Measurements from ENCODE around the gene CEP120. TPM values are rescaled to one million over a fixed set of nuclear protein-coding genes. Genes with fewer than 3 reads are reported as not detected.

The CEP120 gene
- total and polyA plus RNA-seq, 2 of the 4 experiments (the other 2 are of a cell fraction): 6.7 to 46.1 TPM

GRCh38 chr5:123398058-123398733 lies 25.0 kb downstream of the CEP120 start:
- Histone ChIP-seq H2BK20ac (ENCODE audit: low read depth, low read length) (no peak overlapping the region), H4K20me1 (ENCODE audit: insufficient read depth, low read length) (no peaks in the 10 kb centered on the region), H3K9me3 (ENCODE audit: control insufficient read depth, insufficient read depth, low read length) (no peaks in the 10 kb centered on the region), H3K4me3 (ENCODE audit: insufficient read depth, low read depth, low read length) (no peak overlapping the region), H3K79me1 (ENCODE audit: low read depth in 1 of 2, low read length in 2 of 2) (no peaks in the 10 kb centered on the region), H3K27ac (ENCODE audit: insufficient read depth, low read length) (no peak overlapping the region), H2BK120ac (ENCODE audit: low read depth, low read length) (no peak overlapping the region), H2BK5ac (ENCODE audit: low read depth, low read length, poor library complexity, severe bottlenecking) (no peak overlapping the region), H2AFZ (replicated peaks; ENCODE audit: low read length, poor library complexity) (no peak overlapping the region), H3K4ac (ENCODE audit: low read depth, low read length) (no peak overlapping the region), H4K5ac (ENCODE audit: low read depth, low read length) (no peak overlapping the region), H4K8ac (ENCODE audit: low read depth in 2 of 2, low read length in 2 of 2) (no peak overlapping the region), H4K91ac (ENCODE audit: insufficient read depth, low read depth, low read length) (no peak overlapping the region), H2BK15ac (ENCODE audit: low read depth, low read length) (no peak overlapping the region), H2AK9ac (replicated peaks; ENCODE audit: low read depth, low read length, poor library complexity) (no peak overlapping the region), H3K27me3 (ENCODE audit: control insufficient read depth, insufficient read depth, low read length) (no peaks in the 10 kb centered on the region), H3K9me1 (ENCODE audit: insufficient read depth, low read length) (no peaks in the 10 kb centered on the region), H3K4me2 (ENCODE audit: low read depth, low read length) (no peak overlapping the region), H3K23ac (ENCODE audit: low read depth, low read length) (no peak overlapping the region), H3K9ac (ENCODE audit: low read depth, low read length) (no peak overlapping the region), H3K18ac (ENCODE audit: low read depth, low read length) (no peak overlapping the region), H3K4me1 (ENCODE audit: control insufficient read depth, insufficient read depth, low read length) (no peaks in the 10 kb centered on the region), H2AK5ac (ENCODE audit: low read depth, low read length) (no peak overlapping the region), H3K56ac (ENCODE audit: extremely low read depth, insufficient read depth, low read length) (no peak overlapping the region), H3K14ac (replicated peaks; ENCODE audit: low read depth, low read length) (no peak overlapping the region), H3K36me3 (ENCODE audit: control insufficient read depth, insufficient read depth, low read length) (peaks cover 19% of the 10 kb centered on the region)
- BruUV-seq (replicated peaks): no TSS peak
- no peak for DNase-seq
- dilution Hi-C loops (cut with HindIII; ENCODE audit: low sequenced_read_pairs, unreplicated experiment) (no loop called here), intact Hi-C loops (cut with micrococcal nuclease) (loop anchor here (10.0 kb wide), 1 partner anchor 207 kb away; no protein-coding TSS in a partner anchor), in situ Hi-C loops (cut with MboI; ENCODE audit: low sequenced_read_pairs) (no loop called here)
- no CpG with 5 or more reads among the region's 1 CpG for WGBS, 2 experiments (ENCODE audit: extremely low coverage in 2 of 2, insufficient read length in 1 of 2)
- no peak for ATAC-seq (ENCODE audit: low read depth)
- ChIA-PET CTCF (no interaction called here), POLR2A (ENCODE audit: unreplicated experiment) (no interaction called here)
- no peak for TF ChIP-seq RAD21 (IDR thresholded peaks at IDR 0.05; ENCODE audit: low read length)
- TF ChIP-seq NFE2L2 (IDR thresholded peaks at IDR 0.05; ENCODE audit: low read depth, low read length): no peak
- no peak for TF ChIP-seq POLR2A (IDR thresholded peaks at IDR 0.05; ENCODE audit: low read depth, low read length)
- no peak for TF ChIP-seq CTCF (conservative IDR thresholded peaks at IDR 0.05; ENCODE audit: low read depth, low read length)
- no peak for TF ChIP-seq BHLHE40 (IDR thresholded peaks at IDR 0.05; ENCODE audit: low read depth, low read length)
- TF ChIP-seq RCOR1 (IDR thresholded peaks at IDR 0.05; ENCODE audit: insufficient replicate concordance, low read length): no peak
- TF ChIP-seq RFX5 (IDR thresholded peaks at IDR 0.05; ENCODE audit: low read depth, low read length): no peak
- no peak for TF ChIP-seq USF2 (IDR thresholded peaks at IDR 0.05; ENCODE audit: low read depth, low read length)
- no peak for TF ChIP-seq MXI1 (IDR thresholded peaks at IDR 0.05; ENCODE audit: borderline replicate concordance, low read depth, low read length)
- TF ChIP-seq MAZ (IDR thresholded peaks at IDR 0.05; ENCODE audit: borderline replicate concordance, low read depth, low read length): no peak
- no peak for TF ChIP-seq CHD1 (IDR thresholded peaks at IDR 0.05; ENCODE audit: low read depth, low read length)
- TF ChIP-seq SMC3 (IDR thresholded peaks at IDR 0.05; ENCODE audit: low read depth, low read length): no peak
- no peak for TF ChIP-seq MAFK (IDR thresholded peaks at IDR 0.05; ENCODE audit: low read depth, low read length)
- no peak for TF ChIP-seq FOS (IDR thresholded peaks at IDR 0.05; ENCODE audit: low read depth, low read length)
- TF ChIP-seq CEBPB (IDR thresholded peaks at IDR 0.05; ENCODE audit: low read depth, low read length): no peak
- no peak for TF ChIP-seq ELK1 (IDR thresholded peaks at IDR 0.05; ENCODE audit: borderline replicate concordance, low read depth, low read length)

Measured in IMR-90 (cell line).